CD1c-positive myeloid dendritic cell (primary cell): Measurements from ENCODE around the gene CEBPA.

Source experiments
- DNase-seq: peaks from one replicate; pipeline ENCODE4 v3.0.0-alpha.2; 2016; ENCODE audit errors: extremely low spot score

Gene CEBPA

GRCh38 chr19:33287438-33287837, 14.9 kb downstream of the CEBPA start:
- DNase-seq: no peak

- DNase-seq: peak; percentile 64
These were observed 15.4 kb downstream of the CEBPA start for GRCh38 chr19:33286899-33287298.

GRCh38 chr19:33285441-33285927, 16.9 kb downstream of the CEBPA start:
- peak; percentile 66 for DNase-seq

- DNase-seq: no peak
These were observed 17.6 kb downstream of the CEBPA start for GRCh38 chr19:33284756-33285155.

- DNase-seq: no peak
These were observed 18.1 kb downstream of the CEBPA start for GRCh38 chr19:33284146-33284643.

GRCh38 chr19:33283589-33283988, 18.7 kb downstream of the CEBPA start:
- DNase-seq: no peak

- DNase-seq: no peak
These were observed 20.2 kb downstream of the CEBPA start for GRCh38 chr19:33282036-33282671.

- no peak for DNase-seq
These were observed 20.9 kb downstream of the CEBPA start for GRCh38 chr19:33281296-33281926.

- DNase-seq: peak; percentile 92
These were observed 21.9 kb downstream of the CEBPA start for GRCh38 chr19:33280351-33280921.

- no peak for DNase-seq
These were observed 22.6 kb downstream of the CEBPA start for GRCh38 chr19:33279430-33280350.

GRCh38 chr19:33278403-33279269, 23.7 kb downstream of the CEBPA start:
- peak; percentile 39 for DNase-seq

- no peak for DNase-seq
These were observed 24.3 kb downstream of the CEBPA start for GRCh38 chr19:33278023-33278402.

GRCh38 chr19:33277434-33277833, 24.9 kb downstream of the CEBPA start:
- no peak for DNase-seq

- DNase-seq: no peak
These were observed 26.3 kb downstream of the CEBPA start for GRCh38 chr19:33275933-33276619.

GRCh38 chr19:33275559-33275932, 26.8 kb downstream of the CEBPA start:
- no peak for DNase-seq

- DNase-seq: no peak
These were observed 27.4 kb downstream of the CEBPA start for GRCh38 chr19:33274663-33275558.

GRCh38 chr19:33273881-33274662, 28.3 kb downstream of the CEBPA start:
- DNase-seq: peak; percentile 80

- no peak for DNase-seq
These were observed 29.1 kb downstream of the CEBPA start for GRCh38 chr19:33273065-33273736.
